GM21737 (cell line): ENCODE measurements around the gene GON4L.
"Not testable (repeated sequence)": the region's sequence is repeated elsewhere in the genome, so short reads cannot be mapped to it uniquely, and the experiment has no call there.

Experiments used
- ATAC-seq: cut with Tn5 transposase; IDR thresholded peaks from one replicate; pipeline ENCODE4 v1.9.1; 2021; ENCODE audit warnings: mild to moderate bottlenecking, moderate library complexity; ENCODE audit not compliant: unreplicated experiment

The GON4L gene

GRCh38 chr1:155748141-155748540 is 108.9 kb downstream of the GON4L start:
- not testable (repeated sequence) for ATAC-seq

GRCh38 chr1:155747586-155747985 is 109.4 kb downstream of the GON4L start:
- not testable (repeated sequence) for ATAC-seq

- ATAC-seq, result peak; percentile 80
Measured at GRCh38 chr1:155745284-155746228, 111.5 kb downstream of the GON4L start.

GRCh38 chr1:155744711-155745283 is 112.2 kb downstream of the GON4L start:
- ATAC-seq, result no peak

GRCh38 chr1:155741908-155742307 is 115.1 kb downstream of the GON4L start:
- no peak for ATAC-seq

GRCh38 chr1:155740995-155741394 is 116.0 kb downstream of the GON4L start:
- ATAC-seq, result no peak

- ATAC-seq, result no peak
Measured at GRCh38 chr1:155729031-155729898, 127.7 kb downstream of the GON4L start.

GRCh38 chr1:155725142-155725541 is 131.9 kb downstream of the GON4L start:
- no peak for ATAC-seq

- ATAC-seq, result no peak
Measured at GRCh38 chr1:155719703-155720102, 137.3 kb downstream of the GON4L start.

GRCh38 chr1:155718524-155719115 is 138.4 kb downstream of the GON4L start:
- not testable (repeated sequence) for ATAC-seq

- ATAC-seq, result no peak
Measured at GRCh38 chr1:155717041-155717440, 140.0 kb downstream of the GON4L start.

- ATAC-seq, result no peak
Measured at GRCh38 chr1:155715777-155716176, 141.2 kb downstream of the GON4L start.

- not testable (repeated sequence) for ATAC-seq
Measured at GRCh38 chr1:155715056-155715455, 142.0 kb downstream of the GON4L start.

- ATAC-seq, result no peak
Measured at GRCh38 chr1:155713075-155713474, 143.9 kb downstream of the GON4L start.

GRCh38 chr1:155712636-155713035 is 144.4 kb downstream of the GON4L start:
- ATAC-seq, result not testable (repeated sequence)

- ATAC-seq, result not testable (repeated sequence)
Measured at GRCh38 chr1:155711457-155711856, 145.6 kb downstream of the GON4L start.

GRCh38 chr1:155709391-155709790 is 147.6 kb downstream of the GON4L start:
- ATAC-seq, result no peak

- ATAC-seq, result no peak
Measured at GRCh38 chr1:155706139-155706538, 150.9 kb downstream of the GON4L start.

GRCh38 chr1:155704414-155704813 is 152.6 kb downstream of the GON4L start:
- ATAC-seq, result not testable (repeated sequence)

GRCh38 chr1:155703216-155703615 is 153.8 kb downstream of the GON4L start:
- ATAC-seq, result no peak

GRCh38 chr1:155701675-155702074 is 155.3 kb downstream of the GON4L start:
- not testable (repeated sequence) for ATAC-seq
